Measurements from ENCODE around the gene MSS51.

The MSS51 gene
- 0.69 to 4.9 (median 2.1) reads per million in 18 experiments for total RNA-seq

DNA sequence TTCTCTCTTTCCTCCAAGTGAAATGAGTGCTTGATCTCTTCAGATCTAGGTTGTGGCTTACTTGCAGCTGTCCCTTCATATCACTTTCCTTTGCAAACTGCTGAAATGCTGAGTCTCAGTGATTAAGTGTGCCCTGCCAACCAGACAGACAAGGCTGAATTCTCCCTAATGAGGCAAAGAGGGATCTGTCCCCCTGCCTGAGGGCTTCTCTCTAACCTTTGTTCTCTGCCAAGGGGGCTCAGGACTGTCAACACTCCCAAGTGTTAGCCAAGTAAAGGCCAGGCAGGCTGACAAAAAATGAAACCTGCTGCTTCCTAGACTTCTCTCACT, at the start of gene MSS51:
TSS of gene MSS51 (minus strand) at position 24 of the 330 bp plus-strand sequence. CDS start 5,277 bp downstream, outside the sequence.
- no peak for DNase-seq

DNA sequence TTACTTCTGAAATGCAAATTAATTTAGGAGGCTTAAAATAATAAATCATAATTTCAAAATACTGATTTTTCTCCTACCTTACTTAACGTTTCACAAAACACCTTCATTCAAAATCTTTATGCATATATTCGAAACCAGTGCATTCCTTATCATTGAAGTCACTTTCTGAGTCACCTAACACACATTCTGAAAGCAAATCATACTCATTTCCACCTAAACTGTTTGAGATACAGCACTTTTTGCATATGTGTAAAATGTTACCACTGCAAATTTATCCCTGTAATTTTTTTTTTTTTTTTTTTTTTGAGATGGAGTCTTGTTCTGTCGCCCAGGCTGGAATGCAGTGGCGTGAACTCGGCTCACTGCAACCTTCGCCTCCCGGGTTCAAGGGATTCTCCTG, 46.8 kb upstream of the MSS51 start:
- DNase-seq: no peak

DNA sequence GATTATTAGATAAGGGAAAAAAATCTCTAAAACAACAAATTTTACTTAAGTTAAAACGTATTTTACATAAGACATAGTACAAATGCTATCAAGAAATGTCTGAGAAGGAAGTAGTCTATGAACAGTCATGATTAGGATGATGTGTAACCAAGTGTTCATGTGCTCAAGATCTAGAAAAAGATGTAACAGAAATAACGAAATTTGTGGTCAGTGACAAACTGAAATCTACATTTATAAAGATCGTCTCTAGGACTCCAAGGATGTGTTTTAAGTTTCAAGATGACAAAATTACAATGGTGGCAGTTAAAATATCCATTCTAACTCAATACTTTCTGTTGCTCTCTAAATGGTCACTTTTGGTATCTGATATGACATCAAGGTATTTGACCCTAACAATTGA, 45.3 kb upstream of the MSS51 start:
- no peak for DNase-seq

DNA sequence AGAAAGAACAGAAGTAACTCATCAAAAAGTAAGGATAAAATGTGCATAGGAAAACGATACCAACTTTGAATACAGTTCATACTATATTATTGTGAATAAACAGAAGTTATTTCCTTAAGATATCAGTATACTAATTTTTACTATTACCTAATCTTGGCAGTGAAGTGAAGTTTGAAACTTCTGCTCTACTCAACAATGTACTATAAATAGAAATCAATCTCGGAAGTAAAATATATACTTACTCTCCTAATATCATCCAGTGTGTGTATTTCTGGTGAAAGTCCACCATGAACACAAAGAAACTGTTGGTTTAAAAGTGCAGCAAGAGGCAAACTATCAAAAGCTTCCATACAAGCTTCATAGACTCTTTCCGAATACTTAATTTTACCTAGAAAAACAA, 37.9 kb upstream of the MSS51 start:
- no peak for DNase-seq

DNA sequence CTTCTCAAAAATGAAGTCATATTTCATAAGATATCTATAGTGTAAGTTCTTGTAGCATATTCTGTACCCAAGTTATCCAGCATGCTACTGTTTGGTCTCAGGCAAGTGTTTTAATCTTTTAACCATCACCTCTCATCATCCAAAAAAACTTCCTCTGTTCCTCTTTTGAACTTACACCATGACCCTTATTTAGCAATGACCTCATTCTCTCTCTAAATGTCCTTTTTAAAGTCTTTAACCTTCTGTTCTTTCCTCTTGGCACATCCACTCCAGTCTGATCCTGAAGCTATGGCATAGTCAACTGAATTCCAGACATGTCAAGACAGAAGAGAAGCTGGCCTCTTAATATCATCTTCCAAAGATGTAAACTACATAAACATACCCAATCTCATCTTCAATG, 36.2 kb upstream of the MSS51 start:
- DNase-seq: peak; percentile 3 to 43

DNA sequence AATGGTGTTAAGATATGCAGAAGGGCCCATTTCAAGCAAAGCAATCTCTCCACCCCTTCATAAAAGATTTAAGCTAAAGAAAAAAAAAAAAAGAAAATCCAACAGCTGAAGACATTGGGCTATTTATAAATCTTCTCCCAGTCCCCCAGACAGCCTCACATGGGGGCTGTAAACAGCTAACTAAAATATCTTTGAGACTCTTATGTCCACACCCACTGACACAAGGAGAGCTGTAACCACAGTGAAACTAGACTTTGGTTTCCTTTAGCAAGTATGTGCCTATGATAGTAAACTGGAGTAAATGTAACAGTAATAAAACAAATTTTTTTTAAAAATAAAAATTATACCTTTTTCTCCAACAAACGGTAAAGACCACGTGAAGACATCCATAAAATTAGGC, 33.8 kb upstream of the MSS51 start:
- no peak for DNase-seq

DNA sequence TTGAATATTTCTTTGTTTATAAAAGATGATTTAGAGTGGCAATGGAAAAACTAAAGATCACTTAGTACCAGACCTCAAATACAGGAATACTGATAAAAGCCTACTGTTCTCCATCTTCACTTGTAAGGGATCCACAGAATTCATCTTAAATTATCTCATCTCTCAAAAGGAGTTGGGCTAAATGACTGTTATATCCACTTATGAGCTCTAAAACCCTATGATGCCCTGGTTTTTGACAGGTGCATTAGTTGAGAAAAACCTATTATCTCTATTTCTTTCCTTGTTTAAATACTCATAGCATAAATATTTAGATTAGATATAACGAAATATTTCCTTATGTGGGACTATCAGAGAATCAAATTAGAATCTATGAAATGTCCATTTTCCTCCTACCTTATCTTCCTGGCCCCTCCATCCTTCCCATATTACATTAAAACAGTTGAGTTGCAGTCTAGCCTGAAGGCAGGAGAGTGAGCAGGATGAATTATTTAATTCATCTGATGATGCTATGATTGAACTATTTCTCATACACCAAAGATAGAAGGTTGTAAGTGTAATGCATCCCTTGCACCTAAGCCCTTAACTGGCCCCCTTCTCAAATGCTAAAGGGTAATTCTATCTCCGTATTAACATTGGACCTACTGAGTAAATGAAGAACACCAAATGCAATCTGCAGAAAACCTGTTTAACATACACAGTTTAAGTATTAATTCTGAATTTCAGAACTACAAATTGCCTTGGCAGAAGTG, 32.8 kb upstream of the MSS51 start:
- DNase-seq: no peak

DNA sequence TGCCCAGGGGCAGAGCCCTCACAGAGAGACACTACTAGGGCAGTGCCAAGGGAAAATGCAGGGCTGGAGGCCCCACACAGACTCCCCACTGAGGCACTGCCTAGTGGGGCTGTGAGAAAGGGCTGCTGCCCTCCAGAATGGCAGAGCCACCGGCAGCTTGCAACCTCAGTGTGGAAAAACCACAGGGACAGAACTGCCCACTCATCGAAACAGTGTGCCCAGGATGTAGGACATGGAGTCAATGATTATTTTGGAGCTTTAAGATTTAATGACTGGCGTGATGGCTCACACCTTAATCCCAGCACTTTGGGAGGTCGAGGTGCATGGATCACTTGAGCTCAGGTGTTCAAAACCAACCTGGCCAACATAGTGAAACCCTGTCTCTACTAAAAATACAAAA, 27.5 kb upstream of the MSS51 start:
- DNase-seq: no peak

DNA sequence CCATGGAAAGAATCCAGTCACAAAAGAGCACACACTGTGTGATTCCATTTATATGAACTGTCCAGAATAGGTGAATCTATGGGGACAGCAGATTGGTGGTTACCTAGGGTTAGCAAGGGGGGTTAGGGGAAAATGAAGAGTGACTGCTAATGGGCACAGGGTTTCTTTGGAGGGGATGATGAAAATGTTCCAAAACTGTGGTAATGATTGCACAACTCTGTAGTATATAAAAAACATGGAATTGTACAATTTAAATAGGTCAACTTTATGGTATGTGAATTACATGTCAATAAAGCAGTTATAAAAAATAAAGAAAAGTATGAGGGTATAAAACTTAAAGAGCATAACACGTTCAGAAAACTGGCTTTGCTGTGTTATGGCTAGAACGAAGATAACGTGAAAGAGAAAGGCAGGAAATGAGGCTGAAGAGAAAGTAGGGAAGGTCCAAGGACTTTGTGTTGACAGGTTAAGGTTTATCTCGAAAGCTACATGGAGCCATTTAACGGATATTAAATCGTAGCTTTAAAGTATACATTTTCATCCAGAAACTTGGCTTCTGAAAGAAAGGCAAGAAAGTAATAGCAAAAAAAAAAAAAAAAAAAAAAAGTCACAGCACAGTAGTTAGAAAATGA, 26.4 kb upstream of the MSS51 start:
- DNase-seq: no peak

DNA sequence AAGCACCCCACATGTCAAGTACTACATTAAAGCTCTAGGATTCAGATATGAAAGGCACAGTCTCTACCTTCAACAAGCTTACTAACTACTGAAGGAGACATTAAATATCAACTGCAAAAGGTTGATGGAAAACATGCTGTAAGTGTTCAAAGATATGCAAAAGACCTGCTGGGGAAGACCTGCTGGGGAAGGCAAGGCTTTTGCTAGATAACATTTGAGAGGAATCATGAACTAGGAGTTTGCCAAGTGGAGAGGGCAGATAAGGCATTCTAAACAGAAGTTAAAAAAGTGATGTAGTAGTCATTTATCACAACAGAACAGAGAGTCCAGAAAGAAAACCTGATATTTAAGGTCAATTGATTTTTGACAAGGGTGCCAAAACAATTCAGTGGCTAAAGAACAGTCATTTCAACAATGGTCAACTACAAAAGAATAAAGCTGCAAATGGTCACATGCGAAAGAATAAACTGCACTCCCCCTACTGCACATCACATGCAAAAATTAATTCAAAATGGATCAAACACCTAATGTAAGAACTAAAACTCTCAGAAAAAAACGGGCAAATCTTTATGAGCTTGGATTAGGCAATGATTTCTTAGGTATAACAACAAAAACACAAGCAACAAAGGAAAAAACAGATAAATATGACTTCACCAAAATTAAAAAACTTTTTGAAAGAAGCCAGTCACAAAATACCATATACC, 23.0 kb upstream of the MSS51 start:
- no peak for DNase-seq

DNA sequence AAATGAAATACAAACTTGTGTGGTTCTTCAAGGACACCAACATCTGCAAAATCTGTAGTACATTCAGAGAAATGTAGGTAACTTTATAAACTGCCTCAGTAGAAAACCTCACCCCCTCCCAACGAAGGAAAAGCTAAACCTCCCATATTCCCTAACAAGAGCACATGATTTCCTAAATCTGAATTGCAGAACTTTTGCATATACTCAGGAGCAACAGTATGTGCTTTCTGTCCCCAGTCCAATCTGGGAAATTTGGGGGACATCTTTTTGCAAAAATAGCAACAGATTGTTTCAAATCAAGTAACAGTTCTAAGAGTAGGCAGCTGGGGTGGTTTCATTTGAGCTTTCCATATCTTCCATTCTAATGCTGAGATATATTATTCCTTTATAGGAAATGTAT, 15.8 kb upstream of the MSS51 start:
- DNase-seq: no peak

DNA sequence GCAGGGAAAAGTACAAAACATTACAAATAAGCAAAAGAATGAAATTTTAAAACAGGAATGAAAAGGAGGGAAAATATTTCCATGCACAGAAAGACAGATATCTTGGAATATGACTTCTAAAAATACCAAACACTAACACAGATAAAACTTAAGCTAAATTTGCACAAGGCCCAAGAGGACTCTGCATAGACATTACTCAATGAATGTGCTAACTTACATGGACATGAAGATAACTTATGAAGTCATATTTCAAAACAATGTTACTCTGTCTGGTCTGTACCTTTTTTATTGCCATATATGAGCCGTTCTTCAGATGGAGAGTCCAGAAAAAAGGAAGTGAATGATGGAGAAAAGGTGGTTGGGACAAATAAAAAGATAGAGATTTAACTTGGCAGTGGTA, 15.0 kb upstream of the MSS51 start:
- no peak for DNase-seq

DNA sequence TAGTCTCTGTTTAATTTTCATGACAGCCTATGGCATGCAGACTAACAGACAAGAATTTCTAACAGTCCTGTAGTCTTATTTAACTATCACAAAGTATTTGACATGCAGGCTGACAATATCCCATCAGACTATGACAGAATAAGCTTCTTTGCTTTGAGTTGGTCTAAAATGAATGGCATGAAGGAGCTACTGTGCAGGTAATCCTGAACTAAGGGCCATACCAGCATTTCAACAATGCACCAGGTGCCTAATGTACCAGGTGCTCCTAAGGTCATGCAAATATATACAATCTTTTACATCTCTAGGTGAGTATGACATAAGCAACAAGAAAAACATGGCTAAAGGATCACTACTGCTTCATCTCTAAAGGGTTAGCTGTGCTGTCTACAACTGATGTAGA, 13.6 kb upstream of the MSS51 start:
- no peak for DNase-seq

DNA sequence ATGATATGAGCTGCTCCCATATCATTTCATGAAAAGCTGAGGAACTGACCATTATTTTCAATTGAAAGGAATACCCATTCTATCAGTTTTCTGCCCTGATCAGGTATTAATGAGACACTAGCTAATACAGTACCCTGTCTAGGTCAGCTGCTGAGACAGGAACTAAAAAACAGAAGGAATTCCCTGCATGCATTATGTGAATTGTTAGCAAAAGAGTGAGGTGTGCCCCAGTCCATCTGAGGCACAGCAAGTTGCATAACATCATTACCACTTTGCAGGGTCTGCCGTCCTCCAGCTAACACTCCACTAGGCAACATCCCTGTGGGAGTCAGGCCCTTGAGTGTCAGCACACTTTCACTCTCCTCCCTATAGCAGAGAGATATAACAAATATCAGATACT, 11.1 kb upstream of the MSS51 start:
- DNase-seq: no peak

DNA sequence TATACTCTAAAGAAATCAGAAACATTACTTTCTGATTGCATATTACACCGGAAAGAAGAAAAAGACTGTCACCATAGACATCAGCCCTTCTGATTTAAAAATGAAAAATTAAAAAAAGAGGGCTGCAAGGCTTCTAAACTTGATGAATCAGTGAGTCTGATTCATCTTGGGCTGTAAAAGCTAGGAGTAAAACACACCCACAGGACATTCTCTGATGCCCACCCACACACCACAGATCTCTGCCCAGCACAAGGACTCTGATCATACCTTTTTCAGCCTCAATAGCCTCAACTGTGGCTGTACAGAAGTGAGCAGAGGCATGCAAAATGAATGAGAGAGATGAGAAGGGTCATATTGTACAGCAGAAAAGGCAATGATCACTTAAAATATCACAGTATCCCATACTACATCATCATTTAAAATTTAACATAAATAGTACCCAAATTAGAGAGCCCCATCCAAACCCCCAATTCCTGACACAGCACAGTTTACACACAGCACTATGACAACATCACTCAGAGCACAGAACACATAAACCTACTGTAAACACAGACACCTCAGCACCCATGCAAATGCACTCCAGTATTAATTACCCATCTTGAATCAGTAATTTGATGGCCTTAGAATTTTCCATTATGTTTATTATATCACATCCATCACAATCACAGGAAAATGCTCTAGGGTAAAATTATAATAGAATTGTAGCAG, 6.4 kb upstream of the MSS51 start:
- peak in 1 of 2 donors; percentile 15 for DNase-seq

DNA sequence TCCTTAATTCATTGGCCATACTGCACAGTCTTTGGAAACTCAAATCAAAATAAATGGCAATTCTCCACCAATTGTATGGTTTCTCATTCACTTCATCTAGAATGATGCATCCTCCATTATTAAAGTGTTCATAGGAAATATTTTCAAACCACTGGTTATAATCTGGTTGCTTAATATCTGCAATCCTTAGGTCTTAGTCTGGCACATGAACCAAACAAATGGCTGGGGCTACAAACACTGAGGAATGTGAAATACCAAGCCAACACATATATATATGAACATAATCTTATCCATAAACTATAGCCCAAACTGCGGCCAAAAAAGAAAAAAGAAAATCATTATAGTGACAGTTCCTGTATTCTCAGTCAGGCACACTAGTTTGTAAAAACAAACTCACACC, 5.7 kb upstream of the MSS51 start:
- no peak for DNase-seq

DNA sequence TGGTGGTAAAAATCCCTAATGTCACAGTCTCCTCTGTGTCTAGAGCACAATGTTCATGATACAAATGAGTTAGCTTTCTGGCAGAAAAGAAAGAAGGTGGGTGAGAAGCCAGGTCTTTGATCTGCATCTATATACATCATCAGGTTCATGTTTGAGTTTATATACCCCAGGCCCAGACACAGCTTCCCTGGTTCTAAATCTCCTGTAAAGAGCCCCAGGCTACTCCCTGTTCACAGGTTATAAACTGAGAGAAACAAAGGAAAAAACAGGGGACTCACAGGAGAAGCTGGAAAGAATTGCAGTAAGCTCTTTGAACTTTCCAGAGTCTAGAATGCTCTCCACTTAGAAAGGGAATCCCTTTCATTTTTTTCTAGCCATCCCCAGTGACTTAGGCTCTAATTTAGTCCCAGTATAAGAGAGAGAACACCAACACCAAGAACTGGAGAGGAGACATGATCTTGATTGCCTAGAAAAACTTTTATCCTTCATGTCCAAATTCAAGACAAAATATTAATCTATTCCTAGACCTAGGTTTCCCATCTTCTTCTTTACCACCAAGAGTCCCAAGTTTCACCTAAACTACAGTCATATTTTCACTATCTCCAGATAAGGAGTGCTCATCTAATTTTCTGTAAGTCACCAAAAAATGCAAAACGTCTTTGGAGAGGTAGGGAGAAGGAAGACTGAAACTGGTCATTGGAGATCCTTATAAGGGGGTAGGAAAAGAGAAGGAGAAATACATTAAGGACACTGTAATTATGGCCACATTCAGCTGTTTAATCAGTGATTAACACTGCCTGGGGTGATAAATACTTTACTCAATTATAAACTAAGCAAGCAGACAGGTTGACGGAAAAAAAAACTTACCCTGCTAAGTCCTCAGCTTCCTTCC, 469 bp downstream of the MSS51 start:
- no peak for DNase-seq

DNA sequence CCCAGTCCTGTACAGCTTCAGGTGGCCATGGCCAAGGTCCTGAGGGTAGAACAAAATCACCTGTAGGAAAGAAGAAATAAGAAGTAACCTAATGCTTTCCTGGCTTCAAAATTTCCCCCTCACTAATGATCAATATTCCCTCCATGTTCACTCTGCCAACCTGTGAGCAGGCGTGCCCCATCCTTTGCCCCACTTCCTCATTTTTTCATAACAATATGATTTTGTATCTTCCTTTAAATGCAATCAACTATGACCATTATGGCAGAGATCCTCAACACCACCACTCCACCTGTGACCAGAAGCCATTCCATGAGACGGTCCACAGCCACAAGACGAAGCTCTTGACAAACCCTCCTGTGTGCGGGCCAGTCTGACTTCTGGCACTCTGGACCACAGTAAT, 7.0 kb downstream of the MSS51 start:
- no peak for DNase-seq

DNA sequence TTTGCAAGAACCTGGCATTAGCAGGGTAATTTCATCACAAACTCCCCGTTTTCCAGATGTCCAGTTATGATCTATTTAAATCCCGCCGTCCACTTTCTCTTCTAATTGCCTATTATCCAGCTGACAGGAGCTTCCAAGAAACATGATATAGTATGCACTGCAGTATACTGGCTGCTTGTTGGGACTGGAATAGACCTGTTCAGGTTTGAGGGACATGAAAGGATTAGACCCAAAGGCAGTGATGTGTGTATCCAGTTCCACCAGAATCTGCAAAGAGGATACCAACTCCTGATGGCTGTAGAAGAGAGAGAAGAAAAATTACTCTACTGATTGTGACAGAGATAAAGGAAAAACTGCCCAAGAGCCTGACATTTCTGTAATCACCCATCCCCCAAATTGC, 8.9 kb downstream of the MSS51 start:
- no peak for DNase-seq

DNA sequence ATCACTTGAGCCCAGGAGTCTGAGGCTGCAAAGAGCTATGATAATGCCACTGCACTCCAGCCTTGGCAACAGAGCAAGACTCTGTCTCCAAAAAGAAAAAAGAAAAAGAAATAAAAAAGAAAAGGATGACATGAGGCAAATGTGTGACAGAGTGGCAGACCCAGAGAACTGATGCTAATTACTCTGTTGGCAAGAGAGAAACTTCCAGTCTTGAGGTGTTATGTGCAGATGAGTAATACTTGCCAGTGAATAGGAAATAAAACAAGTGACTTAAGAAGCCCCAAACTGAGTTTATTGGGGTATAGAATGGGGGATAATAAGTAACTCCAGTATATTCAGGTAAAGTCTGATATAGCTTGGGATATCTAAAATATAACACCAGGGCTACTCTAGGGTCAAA, 10.1 kb downstream of the MSS51 start:
- no peak for DNase-seq

DNA sequence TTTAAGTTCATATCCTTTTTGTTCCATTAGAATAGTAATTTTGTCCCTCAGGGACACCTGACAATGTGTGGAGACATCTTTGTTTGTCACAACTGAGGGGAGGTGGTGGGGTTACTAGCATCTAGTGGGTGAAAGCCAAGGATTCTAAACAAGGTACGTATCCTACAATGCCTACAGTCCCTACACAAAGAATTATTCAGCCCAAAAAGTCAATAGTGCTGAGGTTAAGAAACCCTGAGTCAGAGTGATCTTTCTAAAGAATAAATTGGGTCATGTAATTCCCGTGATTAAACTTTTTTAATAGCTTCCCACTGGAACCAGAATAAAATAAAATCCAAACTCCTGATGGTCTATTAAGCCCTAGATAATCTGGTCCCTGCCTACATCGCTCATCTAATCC, 16.8 kb downstream of the MSS51 start:
- DNase-seq: no peak

DNA sequence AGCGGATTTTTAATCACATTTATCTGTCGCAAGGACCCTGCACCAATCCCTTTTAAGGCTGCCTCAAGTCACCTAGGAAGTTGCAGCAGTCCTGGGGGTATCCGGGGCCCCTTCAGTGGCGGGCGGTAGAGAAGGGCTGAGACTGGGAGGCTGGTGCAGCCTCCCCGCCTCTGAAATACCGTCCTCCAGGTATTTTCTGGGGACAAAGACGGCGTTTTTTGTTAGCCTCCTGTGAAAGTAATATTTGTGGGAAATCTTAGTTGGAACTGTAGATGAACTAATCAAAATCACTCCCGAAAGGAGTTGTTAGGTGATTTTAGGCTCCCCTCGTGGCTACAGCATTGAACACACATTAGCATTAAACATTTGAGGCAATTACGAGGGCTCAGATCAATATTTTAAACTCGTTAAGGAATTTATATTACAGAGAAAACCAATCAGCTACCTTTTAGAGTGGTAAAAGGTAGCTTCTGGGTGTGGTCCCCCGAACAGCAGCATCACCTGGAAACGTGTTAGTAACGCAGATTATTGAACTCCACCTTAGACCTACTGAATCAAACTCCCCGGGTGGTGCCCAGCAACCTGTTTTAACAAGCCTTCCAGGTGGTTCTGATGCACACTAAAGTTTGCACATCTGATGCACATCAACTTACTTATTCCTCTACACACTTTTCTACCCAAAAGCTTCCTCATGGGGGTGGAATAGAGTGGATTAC, 19.0 kb downstream of the MSS51 start:
- no peak for DNase-seq
